HepG2 (cell line): ENCODE measurements around the gene ZNF48. TPM values are rescaled to one million over a fixed set of nuclear protein-coding genes. Genes with fewer than 3 reads are reported as not detected.

Source experiments
- ATAC-seq: fragments of 200-7000 bp; cut with Tn5 transposase; 3 replicates; pipeline ENCODE4 v1.9.1; 2020; ENCODE audit warnings: mild to moderate bottlenecking, moderate library complexity
- BruUV-seq: library from RNA; stranded (reverse); fragments of 400-500 nt; replicated peaks from 2 replicates; lab custom pipeline; 2021; lab: Mats Ljungman, UMichigan
- CTCF ChIA-PET: fragments of 300-600 bp; formaldehyde crosslinking; extraction: SDS; loops from one replicate; lab custom pipeline; 2021; ENCODE audit warnings: low total read pairs, inconsistent platforms, low intra/inter-chr PET ratio; lab: Yijun Ruan, JAX
- POLR2A ChIA-PET: fragments of 350-600 bp; sonication (Branson Sonifier 250); formaldehyde crosslinking; loops from one replicate; lab custom pipeline; 2020; ENCODE audit warnings: antibody characterized with exemption, inconsistent platforms; lab: Yijun Ruan, JAX
- DNase-seq: peaks from one replicate; pipeline ENCODE4 v3.0.0-alpha.2; 2015; ENCODE audit warnings: low spot score
- FAIRE-seq: peaks from 3 replicates; lab custom pipeline; 2011; peaks lifted over from hg19 to GRCh38; lab: Jason Lieb, UNC
- H2AFZ ChIP-seq: one replicate; pipeline ENCODE4 v1.6.1; 2011; ENCODE audit warnings: low read length, inconsistent platforms
- H3K27ac ChIP-seq: fragments of 300-600 bp; 3 replicates; pipeline ENCODE4 v1.8.0; 2011; ENCODE audit warnings: mixed run types, mild to moderate bottlenecking, mixed read lengths, low read length, inconsistent platforms; ENCODE audit not compliant: insufficient read depth; ENCODE audit errors: extremely low read length
- H3K27me3 ChIP-seq, 2 experiments: fragments of 200-600 bp in 1 of 2; 2 replicates in 1 of 2; 3 replicates in 1 of 2; pipeline versions ENCODE4 v1.6.0 to v1.8.0; 2011; ENCODE audit warnings: low read length in 2 of 2, mild to moderate bottlenecking in 2 of 2, moderate library complexity in 2 of 2, inconsistent platforms in 1 of 2; ENCODE audit not compliant: insufficient read depth in 2 of 2, control insufficient read depth in 1 of 2
- H3K36me3 ChIP-seq, 2 experiments: fragments of 200-600 bp in 1 of 2; replicated peaks in 1 of 2; 2 replicates in 1 of 2; 3 replicates in 1 of 2; pipeline versions ENCODE4 v1.5.1 to v1.8.0; 2011; ENCODE audit warnings: low read length in 2 of 2, inconsistent platforms in 1 of 2; ENCODE audit not compliant: insufficient read depth in 2 of 2, control insufficient read depth in 1 of 2
- H3K4me1 ChIP-seq: 2 replicates; pipeline ENCODE4 v1.5.1; 2012; ENCODE audit warnings: low read length, inconsistent platforms; ENCODE audit not compliant: insufficient read depth
- H3K4me2 ChIP-seq: 2 replicates; pipeline ENCODE4 v1.6.0; 2011; ENCODE audit warnings: low read depth, low read length, inconsistent platforms
- H3K4me3 ChIP-seq, 3 experiments: fragments of 200-600 bp in 1 of 3; sonication (generic), shearing (Covaris generic) in 1 of 3; replicated peaks in 1 of 3; 2 replicates each; pipeline ENCODE4 v1.5.1; 2011 to 2016; ENCODE audit warnings: low read length in 3 of 3, inconsistent platforms in 2 of 3, low read depth in 2 of 3, mild to moderate bottlenecking in 2 of 3, control low read depth in 1 of 3, mixed read lengths in 1 of 3; ENCODE audit not compliant: insufficient read depth in 1 of 3
- H3K79me2 ChIP-seq: one replicate; pipeline ENCODE4 v1.6.1; 2011; ENCODE audit warnings: low read length, inconsistent platforms; ENCODE audit not compliant: insufficient read depth
- H3K9ac ChIP-seq: 2 replicates; pipeline ENCODE4 v1.6.0; 2011; ENCODE audit warnings: mild to moderate bottlenecking, low read depth, low read length, inconsistent platforms; ENCODE audit not compliant: insufficient read depth
- H3K9me3 ChIP-seq: 2 replicates; pipeline ENCODE4 v1.5.1; 2012; ENCODE audit warnings: mild to moderate bottlenecking, low read length
- H4K20me1 ChIP-seq: 2 replicates; pipeline ENCODE4 v1.6.0; 2011; ENCODE audit warnings: inconsistent platforms, mild to moderate bottlenecking, low read length, moderate library complexity; ENCODE audit not compliant: insufficient read depth
- FOXP4 ChIP-seq: sonication (generic); formaldehyde crosslinking; IDR thresholded peaks from 2 replicates; pipeline ENCODE4 v1.4.0; 2020; ENCODE audit warnings: missing genetic modification reagents
- HDAC1 ChIP-seq: sonication (generic); formaldehyde crosslinking; IDR thresholded peaks from 2 replicates; pipeline ENCODE4 v1.5.1; 2020; ENCODE audit warnings: mild to moderate bottlenecking, missing genetic modification reagents
- HDAC6 ChIP-seq: fragments of 200-600 bp; sonication (generic); IDR thresholded peaks from 2 replicates; pipeline ENCODE4 v1.7.0; 2017; ENCODE audit warnings: mild to moderate bottlenecking, antibody characterized with exemption, low read length, low read depth
- KLF16 ChIP-seq, 2 experiments: sonication (generic) in 1 of 2; formaldehyde crosslinking in 1 of 2; IDR thresholded peaks; 2 replicates each; pipeline versions ENCODE4 v1.6.1 to v1.8.0; 2016 to 2023; ENCODE audit warnings: missing genetic modification reagents in 2 of 2, missing compliant biosample characterization in 1 of 2
- POGZ ChIP-seq: sonication (generic); formaldehyde crosslinking; IDR thresholded peaks from 2 replicates; pipeline ENCODE4 v1.4.0; 2020; ENCODE audit warnings: mild to moderate bottlenecking, missing genetic modification reagents
- SIN3A ChIP-seq: IDR thresholded peaks from 2 replicates; pipeline ENCODE4 v1.6.1; 2011; ENCODE audit warnings: low read depth, mild to moderate bottlenecking, control low read depth, low read length, borderline replicate concordance
- ZBTB40 ChIP-seq, 2 experiments: fragments of 450-650 bp in 1 of 2; sonication (generic) in 1 of 2; formaldehyde crosslinking in 1 of 2; IDR thresholded peaks; 2 replicates each; pipeline versions ENCODE4 v1.6.1 to v1.8.0; 2016 to 2022; ENCODE audit warnings: antibody characterized with exemption in 1 of 2, mild to moderate bottlenecking in 1 of 2, missing genetic modification reagents in 1 of 2
- ZEB1 ChIP-seq: IDR thresholded peaks from 2 replicates; pipeline ENCODE4 v1.6.1; 2012; ENCODE audit warnings: mild to moderate bottlenecking, low read depth, inconsistent platforms; ENCODE audit not compliant: insufficient replicate concordance
- ZNF354B ChIP-seq: sonication (generic); formaldehyde crosslinking; IDR thresholded peaks from 2 replicates; pipeline ENCODE4 v1.8.0; 2022; ENCODE audit warnings: mild to moderate bottlenecking, missing genetic modification reagents
- ZNF891 ChIP-seq: sonication (generic); formaldehyde crosslinking; IDR thresholded peaks from 2 replicates; pipeline ENCODE4 v1.5.0; 2020; ENCODE audit warnings: mild to moderate bottlenecking, missing genetic modification reagents
- WGBS: methylation state at CpG from one replicate; pipeline ENCODE4 v1.1.6; 2017; ENCODE audit warnings: low lambda C conversion rate; 5-methylcytosine and 5-hydroxymethylcytosine counted together
- in situ Hi-C: cut with HindIII; loops from 2 replicates; pipeline ENCODE4 v1.10.0; 2017; ENCODE audit warnings: low pct_unique_long_range_greater_than_20kb; ENCODE audit not compliant: extremely low pct_ligation_motif_present
- intact Hi-C: fragments of 100-400 bp; cut with micrococcal nuclease; formaldehyde crosslinking; loops from one replicate; pipeline ENCODE4 v1.10.0; 2022; ENCODE audit not compliant: unreplicated experiment
- polyA plus RNA-seq, 8 experiments: library from polyadenylated mRNA; depleted of rRNA in 3 of 8; stranded (reverse) in 7 of 8; unstranded in 1 of 8; fragments of >200 nt; fragmentation: Illumina TruSeq in 4 of 8; extraction: Trizol in 4 of 8; gene quantifications; 2 replicates each; pipeline versions ENCODE4 v1.2.1 to v1.2.3, GENCODE V29; 2011 to 2016; ENCODE audit warnings: low read depth in 4 of 8, missing spikeins in 1 of 8, mixed read lengths in 1 of 8; ENCODE audit not compliant: insufficient read depth in 1 of 8
- total RNA-seq, 5 experiments: library from RNA; depleted of rRNA; stranded (reverse); fragments of >200 nt; fragmentation: Illumina TruSeq; extraction: Trizol; gene quantifications; 2 replicates each; pipeline ENCODE4 v1.2.3, GENCODE V29; 2016; ENCODE audit warnings: low read depth in 1 of 5

Gene ZNF48
- total and polyA plus RNA-seq, 2 of the 13 experiments (the other 11 are each of a cell fraction or from before 2014, with no cell fraction given), result 9.9 to 12.3 TPM

GRCh38 chr16:30368122-30368791 lies 27.0 kb upstream of the ZNF48 start:
- H3K79me2 ChIP-seq, result peaks cover 37% of the 10 kb centered on the region
- no peaks in the 10 kb centered on the region for H3K9me3 ChIP-seq
- no peak overlapping the region for H2AFZ ChIP-seq
- DNase-seq (no peak), FAIRE-seq (no peak), ATAC-seq (no peak)
- no TSS peak for BruUV-seq
- 8% methylated on average over 8 of the region's 8 CpGs for WGBS
- peak overlapping the region; percentile 15 for H3K27ac ChIP-seq
- in situ Hi-C loops (no loop called here), intact Hi-C loops (no loop called here)
- POLR2A ChIA-PET, result interaction anchor here (1.2 to 4.7 kb wide), 4 partner anchors 11 to 34 kb away, joined by 3 to 94 read pairs (median 9); partner anchors contain the start of genes CD2BP2 and ZNF48
- H3K9ac ChIP-seq, result peak overlapping the region; percentile 75
- H3K4me1 ChIP-seq, result peaks cover 45% of the 10 kb centered on the region
- peak overlapping the region; percentile 91 for H3K4me2 ChIP-seq
- no peaks in the 10 kb centered on the region; a peak in 1 of 5 replicates for H3K27me3 ChIP-seq
- peaks cover 20% of the 10 kb centered on the region; the same call in 1 of the 2 replicates for H4K20me1 ChIP-seq
- H3K4me3 ChIP-seq, result peak overlapping the region; percentile 80 to 90 (median 86)
- H3K36me3 ChIP-seq, result peaks cover 8 to 17% of the 10 kb centered on the region in 2 experiments; a peak in 3 of 5 replicates
- CTCF ChIA-PET, result no interaction called here
- no peak for TF ChIP-seq ZBTB40 (IDR thresholded peaks at IDR 0.05)
- 0 out of 2 replicates have a peak, but pooled peaks have one; percentile 49 for TF ChIP-seq ZBTB40 (CRISPR knock-in tag; IDR thresholded peaks at IDR 0.05)
- no peak for TF ChIP-seq HDAC6
- 0 out of 2 replicates have a peak, but pooled peaks have one; percentile 11 for TF ChIP-seq HDAC1
- no peak for TF ChIP-seq POGZ (CRISPR knock-in tag)
- TF ChIP-seq ZNF354B (CRISPR knock-in tag), result 0 out of 2 replicates have a peak, but pooled peaks have one; percentile 40
- TF ChIP-seq SIN3A, result peak; percentile 31; the same call in 1 of the 2 replicates
- peak; percentile 40 for TF ChIP-seq ZEB1
- TF ChIP-seq KLF16 (CRISPR knock-in tag; IDR thresholded peaks at IDR 0.05), result no peak
- TF ChIP-seq ZNF891 (CRISPR knock-in tag), result 0 out of 2 replicates have a peak, but pooled peaks have one; percentile 5
- TF ChIP-seq FOXP4, result no peak
